Activated naive CD8-positive, alpha-beta T cell (primary cell): ENCODE results near the gene CCNK.
A peak's percentile ranks its signal among the peaks of the same experiment; 100 is the strongest.

Experiments used
- H3K27ac Mint-ChIP-seq: one replicate; pipeline ENCODE4 v1.8.0; 2021; ENCODE audit warnings: mixed read lengths
- H3K27me3 Mint-ChIP-seq: one replicate; pipeline ENCODE4 v1.8.0; 2021; ENCODE audit warnings: mixed read lengths
- H3K36me3 Mint-ChIP-seq: one replicate; pipeline ENCODE4 v1.8.0; 2021; ENCODE audit warnings: mixed read lengths
- H3K4me1 Mint-ChIP-seq: one replicate; pipeline ENCODE4 v1.8.0; 2021; ENCODE audit warnings: low read depth, mixed read lengths
- H3K4me3 Mint-ChIP-seq: one replicate; pipeline ENCODE4 v1.8.0; 2021; ENCODE audit warnings: mild to moderate bottlenecking, mixed read lengths
- H3K9me3 Mint-ChIP-seq: one replicate; pipeline ENCODE4 v1.8.0; 2021; ENCODE audit warnings: low read depth, mixed read lengths

The CCNK gene

DNA sequence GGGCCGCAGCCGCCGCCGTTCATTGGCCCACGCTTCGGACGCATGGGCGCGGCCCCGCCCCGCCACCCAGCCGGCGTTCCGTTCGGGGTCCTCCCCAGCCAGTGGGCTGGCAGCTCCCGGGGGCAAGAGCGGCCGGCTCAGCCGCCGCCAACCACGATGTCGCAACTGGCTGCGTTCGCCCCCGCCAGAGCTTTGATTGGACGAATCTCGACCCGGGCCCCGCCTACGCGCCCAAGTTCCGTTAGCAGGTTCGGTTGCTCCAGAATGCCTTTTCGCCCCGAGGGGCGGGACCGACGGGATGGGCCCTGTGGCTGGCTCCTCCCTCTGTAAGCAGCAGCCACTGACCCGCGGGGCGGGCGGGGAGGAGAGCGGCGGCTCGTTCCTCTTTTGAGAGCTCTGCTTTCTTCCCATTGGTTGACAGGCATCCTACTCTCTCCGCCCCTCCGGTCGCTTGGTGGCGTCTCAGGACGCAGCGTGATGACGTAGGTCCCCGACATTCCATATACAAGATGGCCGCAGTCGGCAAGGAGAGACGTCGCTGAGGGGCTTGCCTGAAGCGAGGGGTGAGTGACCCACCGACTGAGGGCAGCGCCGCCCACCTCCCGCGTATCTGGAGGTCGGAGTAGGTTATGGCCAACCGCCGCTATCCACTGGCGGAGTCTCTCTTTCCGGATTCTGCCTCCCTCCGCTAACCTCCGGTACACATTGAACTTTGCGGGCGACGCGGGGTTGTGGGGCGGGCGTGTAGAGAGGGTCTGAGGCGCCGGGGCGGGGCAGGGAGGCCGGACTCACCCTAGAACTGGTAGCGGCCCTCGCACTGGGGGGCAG lies at the start of gene CCNK:
Gene CCNK (plus strand): TSS at position 493 of the 828 bp plus-strand sequence. CDS start 11,269 bp downstream, outside the sequence.
- Mint-ChIP-seq H3K9me3 (no peaks in the 10 kb centered on the region), H3K36me3 (no peaks in the 10 kb centered on the region), H3K4me3 (peak within 1 kb of the TSS; percentile 98), H3K4me1 (peaks cover 62% of the 10 kb centered on the region), H3K27me3 (no peaks in the 10 kb centered on the region), H3K27ac (peak within 1 kb of the TSS; percentile 98)

DNA sequence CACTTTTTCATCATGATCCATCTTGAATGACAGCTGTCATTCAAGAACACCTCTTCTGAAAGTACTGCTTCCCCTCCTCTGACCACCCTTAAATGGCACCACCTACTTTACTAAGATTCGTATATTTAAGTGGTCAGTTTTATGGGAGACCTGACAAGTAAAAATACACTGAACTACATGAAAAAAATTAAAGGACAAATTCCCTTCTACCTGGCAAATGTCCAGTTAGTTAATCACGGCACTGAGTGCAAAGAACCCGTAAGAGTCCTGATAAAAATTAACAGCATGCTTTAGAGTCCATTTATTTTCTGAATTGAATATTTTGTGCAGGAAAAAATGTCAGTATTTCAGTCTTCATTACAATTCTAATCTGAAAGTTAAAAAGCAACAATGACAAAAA lies 49.2 kb upstream of the CCNK start:
- Mint-ChIP-seq H3K27me3 (no peaks in the 10 kb centered on the region), H3K9me3 (peaks cover 6% of the 10 kb centered on the region), H3K36me3 (peaks cover 29% of the 10 kb centered on the region), H3K27ac (no peak overlapping the region), H3K4me1 (peaks cover 22% of the 10 kb centered on the region), H3K4me3 (no peak overlapping the region)

DNA sequence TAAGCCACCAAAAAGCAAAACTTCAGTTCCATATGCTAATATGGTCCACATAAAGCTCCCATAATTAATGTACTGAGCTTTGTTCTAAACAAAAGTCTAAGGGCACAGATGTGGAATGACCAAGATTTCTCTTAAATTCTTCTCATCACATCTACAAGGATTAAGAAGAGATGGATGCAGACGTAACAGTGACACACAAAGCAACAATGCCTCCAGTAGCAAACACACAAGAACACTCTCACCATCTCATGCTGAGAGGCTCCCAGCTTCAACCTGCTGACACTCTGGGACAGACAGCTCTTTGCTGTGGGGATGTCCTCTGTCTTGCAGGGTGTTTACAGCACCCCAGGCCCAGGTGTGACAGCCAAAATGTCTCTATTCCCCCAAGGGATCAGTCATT lies 48.7 kb upstream of the CCNK start:
- Mint-ChIP-seq H3K27me3 (no peaks in the 10 kb centered on the region), H3K4me3 (no peak overlapping the region), H3K36me3 (peaks cover 29% of the 10 kb centered on the region), H3K9me3 (peaks cover 6% of the 10 kb centered on the region), H3K27ac (no peak overlapping the region), H3K4me1 (peaks cover 27% of the 10 kb centered on the region)

DNA sequence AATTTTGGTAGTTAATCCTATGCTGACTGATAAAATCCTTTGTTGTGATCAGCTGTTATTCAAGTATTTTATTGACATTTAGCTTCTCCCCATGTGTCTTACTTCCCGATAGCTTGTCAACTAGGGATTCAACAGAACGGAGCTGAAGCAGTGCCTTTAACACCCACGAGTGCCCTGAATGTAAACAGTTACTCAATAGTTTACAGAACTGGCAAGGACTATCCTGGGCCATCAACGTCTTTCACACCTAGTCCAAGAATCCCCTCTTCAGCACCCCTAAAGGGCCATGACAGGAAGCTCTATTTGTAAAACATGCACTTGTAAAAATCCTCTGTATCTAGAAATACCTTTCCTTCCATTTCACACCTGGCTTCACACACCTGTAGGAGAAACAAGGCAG lies 45.9 kb upstream of the CCNK start:
- Mint-ChIP-seq H3K27ac (no peak overlapping the region), H3K4me3 (no peak overlapping the region), H3K9me3 (no peaks in the 10 kb centered on the region), H3K4me1 (peaks cover 38% of the 10 kb centered on the region), H3K36me3 (peaks cover 23% of the 10 kb centered on the region), H3K27me3 (no peaks in the 10 kb centered on the region)

DNA sequence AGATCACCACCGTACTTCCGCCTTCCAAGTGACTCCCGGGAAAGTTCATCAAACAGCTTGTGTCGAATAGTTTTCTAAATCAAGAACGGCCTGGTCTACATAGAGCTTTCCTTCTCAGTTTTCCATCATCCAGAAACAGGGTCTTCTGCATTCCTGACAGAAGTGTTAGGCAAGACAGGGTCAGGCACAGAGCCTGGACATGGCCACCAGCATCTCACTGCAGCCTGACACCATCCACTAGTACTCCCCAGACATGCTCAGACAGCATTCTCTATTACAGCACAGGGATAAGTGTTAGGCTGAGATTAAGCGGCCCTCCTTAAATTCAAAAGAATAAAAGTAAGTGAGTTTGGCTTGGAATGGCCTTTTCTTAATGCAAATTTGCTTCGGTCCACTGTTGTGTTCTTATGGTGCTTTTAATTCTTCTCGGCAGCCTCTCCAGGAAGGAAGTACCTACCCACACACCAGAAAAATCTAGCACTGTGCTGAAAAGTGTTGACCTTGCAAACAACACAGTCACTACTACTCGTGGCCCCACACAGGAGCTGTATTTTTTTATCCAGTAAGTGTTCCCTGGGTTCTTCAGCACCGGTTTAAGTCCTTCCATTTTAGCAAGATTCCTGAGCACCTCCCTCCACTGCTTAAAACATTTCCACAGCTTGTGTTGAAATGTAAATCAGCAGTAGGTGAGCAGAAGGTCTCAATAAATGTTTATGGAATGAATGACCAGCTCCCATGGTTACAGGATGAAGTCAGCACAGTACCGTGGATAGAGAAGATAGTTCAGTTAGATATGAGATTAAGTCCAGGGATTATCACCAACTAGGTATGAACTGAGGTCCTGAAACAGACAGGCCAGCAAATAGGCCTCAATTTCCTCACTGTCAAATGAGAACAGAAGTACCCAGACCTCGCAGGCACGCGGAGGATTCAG lies 44.7 kb upstream of the CCNK start:
- H3K27me3 Mint-ChIP-seq = no peaks in the 10 kb centered on the region
- peak overlapping the region; percentile 62 for H3K27ac Mint-ChIP-seq
- no peaks in the 10 kb centered on the region for H3K9me3 Mint-ChIP-seq
- H3K4me1 Mint-ChIP-seq = peaks cover 34% of the 10 kb centered on the region
- H3K36me3 Mint-ChIP-seq = peaks cover 24% of the 10 kb centered on the region
- H3K4me3 Mint-ChIP-seq = no peak overlapping the region

DNA sequence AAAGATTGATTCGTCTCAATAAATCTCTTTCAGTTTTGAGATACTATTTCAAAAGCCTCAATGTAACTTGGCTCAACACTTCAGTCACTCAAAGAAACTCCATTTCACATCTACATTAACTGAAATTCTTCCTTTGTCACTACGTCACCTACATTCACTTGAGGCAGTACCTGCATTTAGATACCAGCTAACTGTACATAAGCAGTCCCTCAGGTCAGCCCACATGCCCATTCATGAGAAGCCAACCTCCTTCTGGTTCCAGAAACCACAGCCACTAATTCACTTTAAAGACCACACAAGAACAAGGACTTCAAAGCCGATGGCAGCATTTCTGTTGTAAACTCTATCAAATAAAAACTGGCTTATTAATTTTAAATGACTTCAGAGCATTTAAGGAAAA lies 43.5 kb upstream of the CCNK start:
- Mint-ChIP-seq H3K36me3 (peaks cover 33% of the 10 kb centered on the region), H3K4me3 (no peak overlapping the region), H3K27me3 (no peaks in the 10 kb centered on the region), H3K9me3 (no peaks in the 10 kb centered on the region), H3K27ac (no peak overlapping the region), H3K4me1 (peaks cover 42% of the 10 kb centered on the region)

DNA sequence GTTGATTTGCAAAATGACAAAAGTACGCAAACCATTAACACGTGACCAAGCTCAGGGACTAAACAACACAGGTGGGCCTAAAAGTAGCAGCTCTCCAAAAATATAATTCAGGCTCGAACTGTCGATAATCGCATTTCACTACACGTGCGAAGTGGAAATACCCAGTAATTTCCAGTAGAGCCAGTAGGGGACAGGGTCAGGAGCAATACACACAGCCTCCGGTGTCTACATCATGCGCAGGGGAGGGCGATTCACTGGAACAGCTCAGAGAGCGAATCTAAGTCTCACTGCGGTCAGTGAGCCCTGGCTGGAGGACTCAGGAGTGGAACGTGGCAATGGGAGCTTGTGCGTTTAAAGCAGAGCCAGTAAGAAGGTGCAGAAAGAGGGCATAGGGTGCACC lies 40.9 kb upstream of the CCNK start:
- H3K36me3 Mint-ChIP-seq = peaks cover 28% of the 10 kb centered on the region
- H3K27me3 Mint-ChIP-seq = no peaks in the 10 kb centered on the region
- H3K27ac Mint-ChIP-seq = no peak overlapping the region
- no peaks in the 10 kb centered on the region for H3K9me3 Mint-ChIP-seq
- H3K4me3 Mint-ChIP-seq = no peak overlapping the region
- H3K4me1 Mint-ChIP-seq = peaks cover 40% of the 10 kb centered on the region

DNA sequence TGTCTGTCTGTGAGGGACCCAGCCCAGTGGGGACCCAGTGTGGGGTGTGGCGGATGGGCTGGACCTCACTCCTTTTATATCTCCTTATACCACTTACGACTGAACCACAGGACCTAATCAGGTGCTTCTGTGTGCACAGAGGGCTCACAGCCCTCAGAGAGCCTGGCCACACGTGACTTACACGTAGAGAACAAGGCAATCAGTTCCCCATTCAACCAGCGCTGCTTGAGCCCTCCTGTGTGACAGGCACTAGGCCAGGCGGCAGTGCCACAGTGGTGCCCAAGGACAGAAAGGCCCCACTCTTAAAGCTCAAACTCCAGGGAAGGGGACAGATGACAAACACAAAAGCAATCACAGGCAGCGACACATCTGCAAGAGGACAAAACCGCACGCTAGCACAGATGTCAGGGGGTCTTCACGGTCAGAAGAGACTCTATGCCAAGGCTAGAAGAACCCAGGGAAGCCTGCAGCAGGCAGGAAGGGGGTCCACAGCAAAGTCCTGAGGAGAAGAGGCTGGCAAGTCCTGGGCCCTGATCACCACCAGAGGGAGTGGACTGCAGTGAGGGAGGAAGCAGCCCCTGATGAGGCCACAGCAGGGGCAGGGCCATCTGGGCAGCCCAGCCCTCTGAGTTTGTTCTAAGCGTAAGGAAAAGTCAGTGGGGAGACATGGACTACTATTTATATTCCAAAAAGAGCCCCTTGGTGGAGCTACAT lies 39.9 kb upstream of the CCNK start:
- H3K36me3 Mint-ChIP-seq = peaks cover 25% of the 10 kb centered on the region
- H3K9me3 Mint-ChIP-seq = no peaks in the 10 kb centered on the region
- H3K27ac Mint-ChIP-seq = no peak overlapping the region
- H3K4me1 Mint-ChIP-seq = peaks cover 33% of the 10 kb centered on the region
- H3K27me3 Mint-ChIP-seq = no peaks in the 10 kb centered on the region
- H3K4me3 Mint-ChIP-seq = no peak overlapping the region

DNA sequence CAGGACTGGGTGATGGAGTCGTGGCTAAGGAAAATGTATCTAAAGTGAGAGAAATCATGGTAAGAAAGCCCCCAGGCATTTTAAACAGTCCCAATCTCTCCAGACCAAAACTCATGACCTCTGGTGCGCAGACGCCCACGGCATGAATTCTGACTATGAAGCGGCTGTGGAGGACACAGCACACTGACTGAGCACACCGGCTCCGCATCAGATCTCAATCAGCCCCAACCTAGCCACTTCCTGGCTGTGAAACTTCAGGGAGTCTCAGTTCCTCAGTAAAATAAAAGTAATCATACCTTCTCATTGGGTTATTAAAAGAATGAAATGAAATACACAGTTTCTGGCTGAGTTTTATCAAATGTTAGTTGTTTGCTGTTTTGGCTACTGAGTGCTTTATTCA lies 39.3 kb upstream of the CCNK start:
- peaks cover 28% of the 10 kb centered on the region for H3K36me3 Mint-ChIP-seq
- H3K27ac Mint-ChIP-seq = no peak overlapping the region
- H3K9me3 Mint-ChIP-seq = no peaks in the 10 kb centered on the region
- peaks cover 27% of the 10 kb centered on the region for H3K4me1 Mint-ChIP-seq
- H3K27me3 Mint-ChIP-seq = no peaks in the 10 kb centered on the region
- no peak overlapping the region for H3K4me3 Mint-ChIP-seq

DNA sequence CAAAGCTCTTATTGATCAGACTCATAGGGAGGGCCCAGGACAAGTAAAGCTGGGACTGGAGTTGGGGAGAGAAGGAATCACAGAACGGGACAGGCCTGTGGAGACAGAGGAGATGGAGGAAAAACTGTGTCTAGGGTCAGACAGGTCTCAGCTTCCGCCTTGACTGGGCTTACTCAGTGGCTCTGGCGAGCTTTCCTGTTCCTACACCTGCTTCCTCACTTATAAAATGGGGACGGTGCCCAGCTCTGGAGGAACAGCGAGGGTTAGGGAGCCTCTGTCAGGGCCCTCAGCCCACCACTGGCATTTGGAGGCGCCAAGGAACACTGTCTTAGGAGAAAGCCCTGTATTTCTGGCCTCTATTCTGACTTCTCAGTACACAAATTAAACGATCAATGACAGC lies 35.3 kb upstream of the CCNK start:
- H3K4me3 Mint-ChIP-seq = no peak overlapping the region
- H3K27me3 Mint-ChIP-seq = no peaks in the 10 kb centered on the region
- H3K27ac Mint-ChIP-seq = no peak overlapping the region
- H3K36me3 Mint-ChIP-seq = peaks cover 20% of the 10 kb centered on the region
- no peaks in the 10 kb centered on the region for H3K9me3 Mint-ChIP-seq
- peaks cover 8% of the 10 kb centered on the region for H3K4me1 Mint-ChIP-seq

DNA sequence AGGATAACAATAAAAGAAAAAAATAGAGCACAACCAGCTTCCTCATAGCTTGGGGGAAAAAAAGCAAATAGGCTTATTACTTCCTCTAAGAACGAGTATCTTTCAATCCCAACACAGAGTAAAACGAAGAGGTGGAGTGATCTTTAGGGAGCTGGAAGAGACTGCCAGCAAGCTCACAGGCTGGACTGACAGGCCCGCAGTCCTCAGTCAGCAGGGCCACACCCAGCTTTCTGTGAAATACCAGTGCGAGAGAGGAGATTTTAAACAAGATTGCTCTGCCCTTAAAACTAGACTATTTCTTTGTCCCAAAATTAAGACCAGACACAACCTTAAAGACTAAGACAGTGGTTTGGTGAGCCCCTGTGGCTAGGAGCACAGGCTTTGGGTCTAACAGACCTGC lies 33.5 kb upstream of the CCNK start:
- Mint-ChIP-seq H3K27ac (no peak overlapping the region), H3K36me3 (peaks cover 11% of the 10 kb centered on the region), H3K27me3 (no peaks in the 10 kb centered on the region), H3K4me1 (no peaks in the 10 kb centered on the region), H3K9me3 (no peaks in the 10 kb centered on the region), H3K4me3 (no peak overlapping the region)

DNA sequence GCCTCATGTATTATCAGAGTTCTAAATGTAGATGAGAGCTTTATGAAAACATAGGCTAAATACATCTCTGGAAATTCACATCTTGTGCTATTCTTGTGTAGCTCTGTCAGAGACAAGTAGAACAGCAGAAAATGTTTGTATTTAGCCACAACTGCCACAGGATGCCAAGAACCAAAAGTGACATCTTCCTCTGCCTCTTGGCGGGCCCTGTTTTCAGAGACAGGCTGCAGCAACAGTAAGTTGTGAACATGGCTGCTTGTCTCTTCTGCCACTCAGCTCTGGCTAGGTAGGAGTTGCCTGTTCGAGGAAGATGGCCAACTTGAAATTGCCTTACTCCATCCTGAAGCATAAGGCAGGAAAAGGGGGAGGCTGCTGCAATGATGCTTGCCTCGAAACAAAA lies 30.9 kb upstream of the CCNK start:
- H3K4me1 Mint-ChIP-seq = no peaks in the 10 kb centered on the region
- H3K36me3 Mint-ChIP-seq = peaks cover 13% of the 10 kb centered on the region
- no peaks in the 10 kb centered on the region for H3K9me3 Mint-ChIP-seq
- no peaks in the 10 kb centered on the region for H3K27me3 Mint-ChIP-seq
- no peak overlapping the region for H3K4me3 Mint-ChIP-seq
- H3K27ac Mint-ChIP-seq = no peak overlapping the region

DNA sequence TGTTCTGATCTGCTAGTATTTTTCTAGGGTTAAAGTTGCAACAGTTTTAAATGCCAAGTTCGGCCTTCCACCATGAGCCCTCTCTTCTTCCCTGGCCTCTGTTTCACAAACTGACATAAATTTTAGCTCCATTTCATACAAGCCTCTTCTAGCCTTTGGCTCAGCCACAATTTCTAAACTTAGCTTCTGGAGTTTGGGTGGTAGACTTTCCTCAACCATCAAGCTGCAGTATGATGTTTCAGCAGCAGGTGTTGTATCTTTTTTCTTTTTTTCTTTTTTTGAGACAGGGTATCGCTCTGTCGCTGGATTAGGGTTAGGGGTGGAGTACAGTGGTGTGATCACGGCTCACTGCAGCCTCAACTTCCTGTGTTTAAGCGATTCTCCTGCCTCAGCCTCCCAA lies 30.0 kb upstream of the CCNK start:
- H3K4me1 Mint-ChIP-seq = no peaks in the 10 kb centered on the region
- no peaks in the 10 kb centered on the region for H3K9me3 Mint-ChIP-seq
- H3K36me3 Mint-ChIP-seq = peaks cover 13% of the 10 kb centered on the region
- no peak overlapping the region for H3K27ac Mint-ChIP-seq
- H3K27me3 Mint-ChIP-seq = no peaks in the 10 kb centered on the region
- no peak overlapping the region for H3K4me3 Mint-ChIP-seq

DNA sequence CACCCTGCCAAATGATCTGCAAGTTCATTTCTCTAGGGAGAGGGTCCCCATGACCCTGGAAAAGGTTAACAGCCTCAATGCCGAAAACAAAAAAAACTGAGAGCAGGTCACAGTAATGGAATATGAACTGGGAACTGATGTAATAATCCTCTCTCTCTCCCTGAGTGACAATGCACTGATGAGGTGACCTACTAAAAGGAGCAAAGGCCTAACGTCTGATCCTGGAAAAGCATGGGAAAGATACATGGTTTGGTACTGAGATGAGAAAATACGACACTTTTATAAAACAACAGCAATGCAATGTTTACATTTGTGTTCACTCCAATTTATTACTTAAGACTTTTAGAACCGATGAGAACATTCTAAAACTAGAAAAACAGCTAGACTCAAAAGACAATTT lies 28.2 kb upstream of the CCNK start:
- Mint-ChIP-seq H3K4me3 (no peak overlapping the region), H3K27ac (no peak overlapping the region), H3K9me3 (no peaks in the 10 kb centered on the region), H3K36me3 (peaks cover 10% of the 10 kb centered on the region), H3K27me3 (no peaks in the 10 kb centered on the region), H3K4me1 (no peaks in the 10 kb centered on the region)

DNA sequence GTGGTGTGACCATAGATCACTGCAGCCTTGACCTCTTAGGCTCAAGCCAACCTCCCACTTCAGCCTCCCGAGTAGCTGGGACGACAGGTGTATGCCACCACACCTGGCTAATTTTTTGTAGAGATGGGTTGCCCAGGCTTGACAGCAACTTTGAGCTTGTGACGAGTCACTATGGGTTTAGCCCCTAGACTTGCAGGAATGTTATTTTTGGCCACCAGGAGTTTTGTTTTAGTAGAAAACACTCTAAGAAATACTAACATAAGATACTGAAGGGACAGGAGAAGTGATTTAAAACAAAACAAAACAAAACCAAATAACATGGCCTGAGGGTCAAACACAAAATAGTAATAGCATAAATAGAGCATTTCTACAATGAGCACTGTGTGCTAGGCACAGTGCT lies 27.0 kb upstream of the CCNK start:
- no peaks in the 10 kb centered on the region for H3K27me3 Mint-ChIP-seq
- no peak overlapping the region for H3K4me3 Mint-ChIP-seq
- H3K36me3 Mint-ChIP-seq = peaks cover 7% of the 10 kb centered on the region
- no peaks in the 10 kb centered on the region for H3K4me1 Mint-ChIP-seq
- no peaks in the 10 kb centered on the region for H3K9me3 Mint-ChIP-seq
- no peak overlapping the region for H3K27ac Mint-ChIP-seq
